Fibroblast of pulmonary artery (primary cell): ENCODE results near the gene PRKAR2A.
"Not testable (repeated sequence)": the region's sequence is repeated elsewhere in the genome, so short reads cannot be mapped to it uniquely, and the experiment has no call there.

Source experiments
- DNase-seq: peaks from one replicate; pipeline ENCODE4 v3.0.0-alpha.2; 2010; ENCODE audit warnings: low read depth
- H3K4me3 ChIP-seq: replicated peaks from 2 replicates; pipeline ENCODE4 v1.5.1; 2011; ENCODE audit warnings: low read depth, mild to moderate bottlenecking, control low read depth, low read length, moderate library complexity
- CTCF ChIP-seq: IDR thresholded peaks from 2 replicates; pipeline ENCODE4 v1.5.1; 2011; ENCODE audit warnings: mild to moderate bottlenecking, control low read depth, low read length, inconsistent platforms; ENCODE audit errors: missing control alignments

The PRKAR2A gene

GRCh38 chr3:48795997-48796732 lies 51.5 kb downstream of the PRKAR2A start:
- no peak for DNase-seq
- TF ChIP-seq CTCF = no peak
- no peak overlapping the region for H3K4me3 ChIP-seq

GRCh38 chr3:48793484-48793883 lies 54.2 kb downstream of the PRKAR2A start:
- not testable (repeated sequence) for DNase-seq, H3K4me3 ChIP-seq

DNA sequence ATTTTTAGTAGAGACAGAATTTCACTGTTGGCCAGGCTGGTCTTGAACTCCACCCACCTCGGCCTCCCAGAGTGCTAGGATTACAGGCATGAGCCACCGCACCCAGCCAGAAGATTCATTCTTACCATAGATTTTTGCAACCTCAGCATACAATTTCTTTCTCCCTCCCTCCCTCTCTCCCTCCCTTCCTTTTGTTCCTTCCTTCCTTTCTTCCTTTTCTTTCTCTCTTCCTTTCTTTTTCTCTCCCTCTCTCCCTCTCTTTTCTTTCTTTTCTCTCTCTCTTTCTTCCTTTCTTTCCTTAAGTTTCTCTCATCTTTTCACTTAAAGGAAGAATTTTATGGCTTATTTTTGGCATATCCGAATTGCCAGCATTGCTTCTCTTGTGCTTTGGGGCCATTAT lies 58.0 kb downstream of the PRKAR2A start:
- TF ChIP-seq CTCF = no peak
- DNase-seq = no peak
- H3K4me3 ChIP-seq = no peak overlapping the region

DNA sequence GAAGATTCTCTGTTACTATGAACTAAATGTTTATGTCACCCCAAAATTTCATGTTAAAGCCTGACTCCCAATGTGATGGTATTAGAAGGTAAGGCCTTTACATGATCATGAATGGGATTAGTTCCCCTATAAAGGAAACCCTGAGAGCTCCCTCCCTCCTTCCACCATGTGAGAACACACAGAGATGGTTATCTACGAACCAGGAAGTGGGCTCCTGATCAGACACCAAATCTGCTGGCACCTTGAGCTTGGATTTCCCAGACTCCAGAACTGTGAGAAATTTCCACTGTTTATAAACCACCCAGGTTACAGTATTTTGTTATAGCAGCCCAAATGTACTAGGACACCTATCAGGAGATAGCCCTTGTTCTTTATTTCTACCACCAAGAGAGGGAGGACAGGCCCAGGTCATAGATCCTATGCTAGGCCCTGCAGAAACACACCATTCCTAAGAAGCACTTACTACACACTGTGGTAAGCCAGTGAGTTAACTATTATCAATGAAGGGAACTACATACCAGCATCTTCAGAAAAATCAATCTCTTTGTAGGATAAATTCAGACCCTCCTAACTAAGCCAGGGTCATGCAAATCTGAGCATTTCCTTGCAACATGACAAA lies 59.0 kb downstream of the PRKAR2A start:
- no peak for DNase-seq
- no peak for TF ChIP-seq CTCF
- H3K4me3 ChIP-seq = no peak overlapping the region

GRCh38 chr3:48784426-48785120 lies 63.1 kb downstream of the PRKAR2A start:
- DNase-seq = peak; percentile 16
- H3K4me3 ChIP-seq = no peak overlapping the region
- no peak for TF ChIP-seq CTCF

DNA sequence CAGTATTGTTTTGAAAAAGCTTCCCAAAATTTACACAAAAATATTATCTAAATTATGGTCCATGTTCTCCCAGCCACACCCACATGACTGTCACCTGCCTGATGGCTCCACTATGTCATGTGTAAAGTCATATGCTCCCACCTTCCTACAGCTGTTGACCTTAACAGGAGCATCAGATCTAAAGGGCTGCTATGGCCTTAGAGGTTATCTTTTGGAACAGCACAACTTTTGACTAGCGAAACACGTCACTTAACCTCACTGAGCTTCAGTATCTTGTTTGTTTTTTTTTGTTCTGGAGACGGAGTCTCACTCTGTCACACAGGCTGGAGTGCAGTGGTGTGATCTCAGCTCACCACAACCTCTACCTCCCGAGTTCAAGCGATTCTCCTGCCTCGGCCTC lies 64.4 kb downstream of the PRKAR2A start:
- no peak for DNase-seq
- TF ChIP-seq CTCF = no peak
- no peak overlapping the region for H3K4me3 ChIP-seq

- TF ChIP-seq CTCF = no peak
- no peak overlapping the region for H3K4me3 ChIP-seq
- DNase-seq = no peak
Measured at GRCh38 chr3:48782046-48782445, 65.6 kb downstream of the PRKAR2A start.

GRCh38 chr3:48778565-48778964 lies 69.1 kb downstream of the PRKAR2A start:
- not testable (repeated sequence) for H3K4me3 ChIP-seq, DNase-seq
